Loucy (cell line): ENCODE measurements around the gene AFTPH.
A peak's percentile ranks its signal among the peaks of the same experiment; 100 is the strongest.

Experiments
- H2AFZ ChIP-seq: fragments of 200-600 bp; sonication (generic); 2 replicates; pipeline ENCODE4 v1.6.0; 2016; ENCODE audit warnings: antibody characterized with exemption, mild to moderate bottlenecking, low read length, moderate library complexity
- H3F3A ChIP-seq: fragments of 200-600 bp; 2 replicates; pipeline ENCODE4 v1.6.0; 2016; ENCODE audit warnings: antibody characterized with exemption, low read depth, mild to moderate bottlenecking
- H3K27me3 ChIP-seq: fragments of 200-600 bp; sonication (generic); 2 replicates; pipeline ENCODE4 v1.6.1; 2014; ENCODE audit warnings: low read length, mild to moderate bottlenecking; ENCODE audit not compliant: insufficient read depth, poor library complexity, severe bottlenecking
- H3K36me3 ChIP-seq: fragments of 200-600 bp; sonication (generic); 2 replicates; pipeline ENCODE4 v1.6.1; 2016; ENCODE audit warnings: low read length; ENCODE audit not compliant: insufficient read depth
- H3K4me1 ChIP-seq: fragments of 200-600 bp; sonication (generic); 2 replicates; pipeline ENCODE4 v1.5.1; 2014; ENCODE audit warnings: low read length, mild to moderate bottlenecking; ENCODE audit not compliant: insufficient read depth, poor library complexity, severe bottlenecking
- H3K4me2 ChIP-seq: fragments of 200-600 bp; sonication (generic); 2 replicates; pipeline ENCODE4 v1.6.0; 2014; ENCODE audit warnings: antibody characterized with exemption, low read length, low read depth, mild to moderate bottlenecking; ENCODE audit not compliant: poor library complexity, severe bottlenecking
- H3K4me3 ChIP-seq: fragments of 200-600 bp; sonication (generic); 2 replicates; pipeline ENCODE4 v1.5.1; 2014; ENCODE audit warnings: low read length, mild to moderate bottlenecking, mixed read lengths; ENCODE audit not compliant: poor library complexity, severe bottlenecking
- H3K79me2 ChIP-seq: fragments of 200-600 bp; sonication (generic); 2 replicates; pipeline ENCODE4 v1.6.1; 2014; ENCODE audit warnings: low read length; ENCODE audit not compliant: insufficient read depth
- H3K9ac ChIP-seq: fragments of 200-600 bp; sonication (generic); 2 replicates; pipeline ENCODE4 v1.6.0; 2014; ENCODE audit warnings: mild to moderate bottlenecking, low read depth, low read length, moderate library complexity; ENCODE audit not compliant: poor library complexity, severe bottlenecking
- H3K9me2 ChIP-seq: fragments of 200-600 bp; sonication (generic); replicated peaks from 2 replicates; pipeline ENCODE4 v1.6.1; 2016; ENCODE audit warnings: low read depth, low read length, mixed read lengths
- H3K9me3 ChIP-seq: fragments of 200-600 bp; sonication (generic); 2 replicates; pipeline ENCODE4 v1.6.1; 2014; ENCODE audit warnings: mild to moderate bottlenecking, antibody characterized with exemption, low read length, low read depth; ENCODE audit not compliant: insufficient read depth
- H4K20me1 ChIP-seq: fragments of 200-600 bp; sonication (generic); 2 replicates; pipeline ENCODE4 v1.6.0; 2014; ENCODE audit warnings: antibody characterized with exemption, low read length, mild to moderate bottlenecking; ENCODE audit not compliant: insufficient read depth, poor library complexity, severe bottlenecking
- CTCF ChIP-seq: fragments of 200-600 bp; sonication (generic); conservative IDR thresholded peaks from 2 replicates; pipeline ENCODE4 v1.5.1; 2014; ENCODE audit warnings: mild to moderate bottlenecking, antibody characterized with exemption, low read length
- EZH2phosphoT487 ChIP-seq: fragments of 200-600 bp; IDR thresholded peaks from 2 replicates; pipeline ENCODE4 v1.6.1; 2018; ENCODE audit warnings: antibody characterized with exemption, mild to moderate bottlenecking, moderate library complexity, borderline replicate concordance

AFTPH gene

GRCh38 chr2:64634345-64635267 is 110.5 kb downstream of the AFTPH start:
- Histone ChIP-seq H3K9me2 (no peaks in the 10 kb centered on the region), H3F3A (no peaks in the 10 kb centered on the region), H3K9me3 (no peaks in the 10 kb centered on the region), H4K20me1 (peaks cover 57% of the 10 kb centered on the region), H2AFZ (no peak overlapping the region), H3K79me2 (peaks cover 66% of the 10 kb centered on the region), H3K36me3 (peaks cover 72% of the 10 kb centered on the region), H3K4me2 (no peak overlapping the region), H3K9ac (no peak overlapping the region), H3K4me1 (peaks cover 27% of the 10 kb centered on the region), H3K27me3 (no peaks in the 10 kb centered on the region), H3K4me3 (no peak overlapping the region)
- TF ChIP-seq EZH2phosphoT487 (no peak), CTCF (no peak)

GRCh38 chr2:64635976-64636911 is 112.1 kb downstream of the AFTPH start:
- H3K4me3 ChIP-seq = peak overlapping the region; percentile 3
- peaks cover 63% of the 10 kb centered on the region for H3K36me3 ChIP-seq
- H3K79me2 ChIP-seq = peaks cover 83% of the 10 kb centered on the region
- H3K9me2 ChIP-seq = no peaks in the 10 kb centered on the region
- peak overlapping the region; percentile 40 for H3K4me2 ChIP-seq
- peaks cover 31% of the 10 kb centered on the region for H3K4me1 ChIP-seq
- TF ChIP-seq EZH2phosphoT487 = no peak
- TF ChIP-seq CTCF = no peak
- peaks cover 71% of the 10 kb centered on the region for H4K20me1 ChIP-seq
- H3K9me3 ChIP-seq = no peaks in the 10 kb centered on the region
- no peak overlapping the region for H2AFZ ChIP-seq
- H3F3A ChIP-seq = no peaks in the 10 kb centered on the region
- no peak overlapping the region for H3K9ac ChIP-seq
- no peaks in the 10 kb centered on the region for H3K27me3 ChIP-seq

- H3K9me3 ChIP-seq = no peaks in the 10 kb centered on the region
- peaks cover 79% of the 10 kb centered on the region for H4K20me1 ChIP-seq
- no peaks in the 10 kb centered on the region for H3K9me2 ChIP-seq
- H3F3A ChIP-seq = no peaks in the 10 kb centered on the region
- H3K79me2 ChIP-seq = peaks cover 87% of the 10 kb centered on the region
- H3K9ac ChIP-seq = no peak overlapping the region
- peaks cover 36% of the 10 kb centered on the region for H3K4me1 ChIP-seq
- H3K27me3 ChIP-seq = no peaks in the 10 kb centered on the region
- H3K4me3 ChIP-seq = peak overlapping the region; percentile 3
- TF ChIP-seq CTCF = no peak
- no peak for TF ChIP-seq EZH2phosphoT487
- peak overlapping the region; percentile 40 for H3K4me2 ChIP-seq
- peaks cover 56% of the 10 kb centered on the region for H3K36me3 ChIP-seq
- H2AFZ ChIP-seq = no peak overlapping the region
Observed at GRCh38 chr2:64637000-64637635, 113.0 kb downstream of the AFTPH start.
